Vagina (tissue), 2 donors: ENCODE data around the gene ZNF630.

Experiments
- POLR2A ChIP-seq, 2 donors: fragments of 450-650 bp; IDR thresholded peaks; one replicate each; pipeline ENCODE4 v1.6.1; 2017; ENCODE audit warnings: antibody characterized with exemption in 2 of 2, mild to moderate bottlenecking in 2 of 2, moderate library complexity in 2 of 2
- TF ChIP-seq, protein P1 (sequence below), 3 experiments: fragments of 450-650 bp in 2 of 3; fragments of 200-600 bp in 1 of 3; sonication (generic) in 1 of 3; IDR thresholded peaks; one replicate each; pipeline ENCODE4 v1.5.1; 2017 to 2019; ENCODE audit warnings: antibody characterized with exemption in 3 of 3, mild to moderate bottlenecking in 2 of 3, moderate library complexity in 2 of 3

DNA sequence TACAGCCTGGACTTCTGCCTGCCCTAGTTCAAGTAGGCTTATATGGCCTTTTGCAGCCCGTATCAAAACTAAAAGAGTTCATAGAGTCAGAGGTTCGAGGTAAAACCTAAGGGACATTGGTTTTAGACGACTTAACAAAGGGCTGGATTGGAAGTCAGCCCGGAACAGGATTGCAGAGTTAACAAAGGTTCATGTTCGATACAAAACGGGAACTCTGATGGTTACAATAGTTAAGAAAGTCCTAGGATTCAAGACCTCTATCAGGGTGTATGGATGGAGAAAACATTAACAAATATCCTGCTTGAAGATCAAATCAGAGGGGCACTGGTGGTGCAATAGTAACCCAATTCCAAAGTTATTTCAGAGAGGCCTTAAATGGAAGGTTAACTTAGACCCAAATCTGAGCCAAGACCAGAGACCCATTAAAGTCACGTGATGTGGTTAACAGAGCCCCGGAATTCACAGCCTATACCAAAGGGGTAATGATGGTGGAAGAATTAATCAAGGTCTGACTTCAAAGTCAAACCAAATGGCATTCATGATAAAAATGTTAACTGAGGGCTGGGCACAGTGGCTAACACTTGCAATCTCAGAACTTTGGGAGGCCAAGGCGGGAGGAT lies 656 bp upstream of the ZNF630 start:
- TF ChIP-seq, protein P1, sequence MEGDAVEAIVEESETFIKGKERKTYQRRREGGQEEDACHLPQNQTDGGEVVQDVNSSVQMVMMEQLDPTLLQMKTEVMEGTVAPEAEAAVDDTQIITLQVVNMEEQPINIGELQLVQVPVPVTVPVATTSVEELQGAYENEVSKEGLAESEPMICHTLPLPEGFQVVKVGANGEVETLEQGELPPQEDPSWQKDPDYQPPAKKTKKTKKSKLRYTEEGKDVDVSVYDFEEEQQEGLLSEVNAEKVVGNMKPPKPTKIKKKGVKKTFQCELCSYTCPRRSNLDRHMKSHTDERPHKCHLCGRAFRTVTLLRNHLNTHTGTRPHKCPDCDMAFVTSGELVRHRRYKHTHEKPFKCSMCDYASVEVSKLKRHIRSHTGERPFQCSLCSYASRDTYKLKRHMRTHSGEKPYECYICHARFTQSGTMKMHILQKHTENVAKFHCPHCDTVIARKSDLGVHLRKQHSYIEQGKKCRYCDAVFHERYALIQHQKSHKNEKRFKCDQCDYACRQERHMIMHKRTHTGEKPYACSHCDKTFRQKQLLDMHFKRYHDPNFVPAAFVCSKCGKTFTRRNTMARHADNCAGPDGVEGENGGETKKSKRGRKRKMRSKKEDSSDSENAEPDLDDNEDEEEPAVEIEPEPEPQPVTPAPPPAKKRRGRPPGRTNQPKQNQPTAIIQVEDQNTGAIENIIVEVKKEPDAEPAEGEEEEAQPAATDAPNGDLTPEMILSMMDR (IDR thresholded peaks at IDR 0.05), result no peak
- no peak for TF ChIP-seq POLR2A (IDR thresholded peaks at IDR 0.05)
